SK-N-SH treated with all-trans-retinoic acid at 6 μM for 48 hours (cell line): Measurements from ENCODE around the gene FOXD1.

ENCODE experiments used
- ATAC-seq: fragments of 200-7000 bp; cut with Tn5 transposase; 3 replicates; pipeline ENCODE4 v1.9.1; 2020; ENCODE audit warnings: mild to moderate bottlenecking, moderate library complexity
- ARNTL ChIP-seq: fragments of 450-650 bp; formaldehyde crosslinking; IDR thresholded peaks from 2 replicates; pipeline ENCODE4 v1.5.0; 2020; ENCODE audit warnings: low read depth, mild to moderate bottlenecking, moderate library complexity, borderline replicate concordance
- BACH2 ChIP-seq: fragments of 250-450 bp; sonication (Bioruptor Pico); IDR thresholded peaks from 2 replicates; pipeline ENCODE4 v1.9.0; 2021; ENCODE audit warnings: mild to moderate bottlenecking, borderline replicate concordance
- CSDC2 ChIP-seq: fragments of 250-450 bp; sonication (Bioruptor Pico); IDR thresholded peaks from 2 replicates; pipeline ENCODE4 v1.5.0; 2020; ENCODE audit warnings: mild to moderate bottlenecking, moderate library complexity
- CSRNP3 ChIP-seq: fragments of 250-450 bp; sonication (Bioruptor Pico); IDR thresholded peaks from 2 replicates; pipeline ENCODE4 v1.5.1; 2021; ENCODE audit warnings: mild to moderate bottlenecking, moderate library complexity
- ESRRG ChIP-seq: fragments of 250-450 bp; sonication (Bioruptor Pico); IDR thresholded peaks from 2 replicates; pipeline ENCODE4 v1.6.1; 2021; ENCODE audit warnings: mild to moderate bottlenecking
- GLIS3 ChIP-seq: fragments of 250-450 bp; sonication (Bioruptor Pico); IDR thresholded peaks from 2 replicates; pipeline ENCODE4 v1.5.0; 2020; ENCODE audit warnings: mild to moderate bottlenecking, moderate library complexity
- ISL1 ChIP-seq: fragments of 250-450 bp; sonication (Bioruptor Pico); IDR thresholded peaks from 2 replicates; pipeline ENCODE4 v2.1.2; 2022; ENCODE audit warnings: mild to moderate bottlenecking, moderate library complexity
- OSR1 ChIP-seq: fragments of 250-450 bp; sonication (Bioruptor Pico); IDR thresholded peaks from 2 replicates; pipeline ENCODE4 v1.8.0; 2022; ENCODE audit warnings: moderate library complexity, mild to moderate bottlenecking, inconsistent platforms
- PATZ1 ChIP-seq: fragments of 250-450 bp; sonication (Bioruptor Pico); IDR thresholded peaks from 2 replicates; pipeline ENCODE4 v1.8.0; 2020; ENCODE audit warnings: mild to moderate bottlenecking, moderate library complexity, borderline replicate concordance
- PPARA ChIP-seq: fragments of 250-450 bp; sonication (Bioruptor Pico); IDR thresholded peaks from 2 replicates; pipeline ENCODE4 v1.5.0; 2020; ENCODE audit warnings: mild to moderate bottlenecking, borderline replicate concordance
- RARB ChIP-seq: fragments of 250-450 bp; sonication (Bioruptor Pico); IDR thresholded peaks from 2 replicates; pipeline ENCODE4 v1.8.0; 2021; ENCODE audit warnings: mild to moderate bottlenecking, moderate library complexity
- SNAI2 ChIP-seq: fragments of 250-450 bp; sonication (Bioruptor Pico); IDR thresholded peaks from 2 replicates; pipeline ENCODE4 v1.5.0; 2020; ENCODE audit warnings: mild to moderate bottlenecking, moderate library complexity
- TCF4 ChIP-seq: fragments of 250-450 bp; sonication (Bioruptor Pico); IDR thresholded peaks from 2 replicates; pipeline ENCODE4 v1.8.0; 2021; ENCODE audit warnings: mild to moderate bottlenecking, moderate library complexity, borderline replicate concordance
- TOX ChIP-seq: fragments of 250-450 bp; sonication (Bioruptor Pico); IDR thresholded peaks from 2 replicates; pipeline ENCODE4 v1.8.0; 2021; ENCODE audit warnings: mild to moderate bottlenecking, moderate library complexity, borderline replicate concordance
- ZC3H10 ChIP-seq: fragments of 250-450 bp; sonication (Bioruptor Pico); IDR thresholded peaks from 2 replicates; pipeline ENCODE4 v1.5.1; 2021; ENCODE audit warnings: mild to moderate bottlenecking, moderate library complexity
- ZFP3 ChIP-seq: fragments of 250-450 bp; sonication (Bioruptor Pico); IDR thresholded peaks from 2 replicates; pipeline ENCODE4 v1.5.0; 2020; ENCODE audit warnings: mild to moderate bottlenecking, moderate library complexity
- ZNF70 ChIP-seq: fragments of 450-650 bp; formaldehyde crosslinking; IDR thresholded peaks from 2 replicates; pipeline ENCODE4 v1.5.0; 2020; ENCODE audit warnings: mild to moderate bottlenecking, moderate library complexity
- ZNF8 ChIP-seq: fragments of 450-650 bp; formaldehyde crosslinking; IDR thresholded peaks from 2 replicates; pipeline ENCODE4 v1.5.0; 2020; ENCODE audit warnings: mild to moderate bottlenecking, moderate library complexity
- TF ChIP-seq, protein P1 (sequence below): fragments of 250-450 bp; sonication (Bioruptor Pico); IDR thresholded peaks from 2 replicates; pipeline ENCODE4 v1.8.0; 2021; ENCODE audit warnings: low read depth, mild to moderate bottlenecking, moderate library complexity, borderline replicate concordance
- TF ChIP-seq, protein P2 (sequence below): fragments of 250-450 bp; sonication (Bioruptor Pico); IDR thresholded peaks from 2 replicates; pipeline ENCODE4 v1.5.0; 2020; ENCODE audit warnings: mild to moderate bottlenecking, moderate library complexity

FOXD1 gene

DNA sequence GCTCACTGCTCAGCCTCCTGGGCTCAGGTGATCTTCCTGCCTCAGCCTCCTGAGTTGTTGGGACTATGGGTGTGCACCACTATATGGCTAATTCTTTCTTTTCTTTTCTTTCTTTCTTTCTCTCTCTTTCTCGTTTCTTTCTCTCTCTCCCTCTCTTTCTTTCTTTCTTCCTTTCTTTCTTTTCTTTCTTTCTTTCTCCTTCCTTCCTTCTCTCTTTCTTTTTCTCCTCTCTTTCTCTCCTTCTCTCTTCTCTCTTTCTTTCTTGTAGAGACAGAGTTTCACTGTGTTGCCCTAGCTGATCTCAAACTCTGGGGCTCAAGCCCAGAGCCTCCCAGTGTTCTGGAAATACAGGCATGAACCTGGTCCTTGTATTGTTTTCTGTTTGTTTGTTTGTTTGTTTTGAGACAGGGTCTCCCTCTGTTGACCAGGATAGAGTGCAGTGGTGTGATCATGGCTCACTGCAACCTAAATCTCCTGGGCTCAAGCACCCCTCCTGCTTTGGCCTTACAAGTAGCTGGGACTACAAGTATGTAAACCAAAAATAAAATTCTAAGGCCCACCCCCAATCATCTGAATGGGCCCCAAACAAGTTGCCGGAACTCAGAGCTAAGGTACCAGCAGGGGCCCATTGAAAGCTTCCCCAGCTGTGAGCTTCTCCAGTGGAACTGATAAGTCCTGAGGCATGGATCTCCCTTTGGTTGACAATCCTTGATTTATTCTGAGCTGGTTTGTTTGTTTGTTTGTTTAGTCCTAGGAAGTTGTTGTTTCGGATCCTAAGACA lies 37.7 kb upstream of the FOXD1 start:
- ATAC-seq = no peak
- TF ChIP-seq ZC3H10 = no peak
- no peak for TF ChIP-seq ZNF70 (CRISPR knock-in tag)
- TF ChIP-seq, protein P1, sequence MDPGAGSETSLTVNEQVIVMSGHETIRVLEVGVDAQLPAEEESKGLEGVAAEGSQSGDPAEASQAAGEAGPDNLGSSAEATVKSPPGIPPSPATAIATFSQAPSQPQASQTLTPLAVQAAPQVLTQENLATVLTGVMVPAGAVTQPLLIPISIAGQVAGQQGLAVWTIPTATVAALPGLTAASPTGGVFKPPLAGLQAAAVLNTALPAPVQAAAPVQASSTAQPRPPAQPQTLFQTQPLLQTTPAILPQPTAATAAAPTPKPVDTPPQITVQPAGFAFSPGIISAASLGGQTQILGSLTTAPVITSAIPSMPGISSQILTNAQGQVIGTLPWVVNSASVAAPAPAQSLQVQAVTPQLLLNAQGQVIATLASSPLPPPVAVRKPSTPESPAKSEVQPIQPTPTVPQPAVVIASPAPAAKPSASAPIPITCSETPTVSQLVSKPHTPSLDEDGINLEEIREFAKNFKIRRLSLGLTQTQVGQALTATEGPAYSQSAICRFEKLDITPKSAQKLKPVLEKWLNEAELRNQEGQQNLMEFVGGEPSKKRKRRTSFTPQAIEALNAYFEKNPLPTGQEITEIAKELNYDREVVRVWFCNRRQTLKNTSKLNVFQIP (CRISPR knock-in tag) = no peak
- TF ChIP-seq ISL1 = no peak
- TF ChIP-seq RARB = no peak
- TF ChIP-seq CSDC2 (CRISPR knock-in tag) = no peak
- TF ChIP-seq GLIS3 = no peak
- TF ChIP-seq CSRNP3 (CRISPR knock-in tag) = no peak
- no peak for TF ChIP-seq TOX (CRISPR knock-in tag)
- TF ChIP-seq ESRRG (CRISPR knock-in tag) = no peak
- TF ChIP-seq SNAI2 (CRISPR knock-in tag) = no peak
- TF ChIP-seq, protein P2, sequence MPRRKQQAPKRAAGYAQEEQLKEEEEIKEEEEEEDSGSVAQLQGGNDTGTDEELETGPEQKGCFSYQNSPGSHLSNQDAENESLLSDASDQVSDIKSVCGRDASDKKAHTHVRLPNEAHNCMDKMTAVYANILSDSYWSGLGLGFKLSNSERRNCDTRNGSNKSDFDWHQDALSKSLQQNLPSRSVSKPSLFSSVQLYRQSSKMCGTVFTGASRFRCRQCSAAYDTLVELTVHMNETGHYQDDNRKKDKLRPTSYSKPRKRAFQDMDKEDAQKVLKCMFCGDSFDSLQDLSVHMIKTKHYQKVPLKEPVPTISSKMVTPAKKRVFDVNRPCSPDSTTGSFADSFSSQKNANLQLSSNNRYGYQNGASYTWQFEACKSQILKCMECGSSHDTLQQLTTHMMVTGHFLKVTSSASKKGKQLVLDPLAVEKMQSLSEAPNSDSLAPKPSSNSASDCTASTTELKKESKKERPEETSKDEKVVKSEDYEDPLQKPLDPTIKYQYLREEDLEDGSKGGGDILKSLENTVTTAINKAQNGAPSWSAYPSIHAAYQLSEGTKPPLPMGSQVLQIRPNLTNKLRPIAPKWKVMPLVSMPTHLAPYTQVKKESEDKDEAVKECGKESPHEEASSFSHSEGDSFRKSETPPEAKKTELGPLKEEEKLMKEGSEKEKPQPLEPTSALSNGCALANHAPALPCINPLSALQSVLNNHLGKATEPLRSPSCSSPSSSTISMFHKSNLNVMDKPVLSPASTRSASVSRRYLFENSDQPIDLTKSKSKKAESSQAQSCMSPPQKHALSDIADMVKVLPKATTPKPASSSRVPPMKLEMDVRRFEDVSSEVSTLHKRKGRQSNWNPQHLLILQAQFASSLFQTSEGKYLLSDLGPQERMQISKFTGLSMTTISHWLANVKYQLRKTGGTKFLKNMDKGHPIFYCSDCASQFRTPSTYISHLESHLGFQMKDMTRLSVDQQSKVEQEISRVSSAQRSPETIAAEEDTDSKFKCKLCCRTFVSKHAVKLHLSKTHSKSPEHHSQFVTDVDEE (CRISPR knock-in tag) = no peak
- no peak for TF ChIP-seq BACH2 (CRISPR knock-in tag)
- TF ChIP-seq ZFP3 (CRISPR knock-in tag) = no peak
- no peak for TF ChIP-seq TCF4 (CRISPR knock-in tag)
- TF ChIP-seq ZNF8 = no peak
- TF ChIP-seq PATZ1 (CRISPR knock-in tag) = no peak
- TF ChIP-seq PPARA = no peak

DNA sequence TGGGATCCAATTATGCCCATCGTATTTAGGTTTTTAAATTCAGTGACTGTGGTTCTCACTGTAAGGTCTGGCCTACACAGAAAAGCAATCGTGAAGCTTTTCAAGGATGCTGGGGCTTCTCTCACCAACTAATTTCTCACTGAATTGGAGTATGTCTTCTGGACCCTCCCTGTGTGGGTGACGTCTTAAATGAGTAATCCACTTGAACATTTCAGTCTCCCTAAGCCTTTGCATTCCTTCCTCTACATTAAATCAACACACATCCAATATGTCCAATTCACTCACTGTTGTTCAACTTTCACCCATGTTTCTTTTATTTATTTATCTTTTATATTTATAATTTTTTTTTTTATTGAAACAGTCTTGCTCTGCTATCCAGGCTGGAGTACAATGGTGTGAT lies 37.1 kb upstream of the FOXD1 start:
- ATAC-seq = no peak
- TF ChIP-seq OSR1 (CRISPR knock-in tag) (no peak), SNAI2 (CRISPR knock-in tag) (no peak), ZNF8 (no peak), ZC3H10 (no peak)
- TF ChIP-seq, protein P1 (CRISPR knock-in tag) = no peak

- TF ChIP-seq ZNF70 (CRISPR knock-in tag) = no peak
- no peak for TF ChIP-seq OSR1 (CRISPR knock-in tag)
- TF ChIP-seq ZC3H10 = no peak
- TF ChIP-seq PATZ1 (CRISPR knock-in tag) = no peak
- no peak for TF ChIP-seq ESRRG (CRISPR knock-in tag)
- TF ChIP-seq TCF4 (CRISPR knock-in tag) = no peak
- no peak for TF ChIP-seq ISL1
- TF ChIP-seq ARNTL (CRISPR knock-in tag) = no peak
- no peak for ATAC-seq
Measured at GRCh38 chr5:73484511-73484910, 35.9 kb upstream of the FOXD1 start.
